Neutrophil (primary cell): Measurements from ENCODE around the gene LDB2.

Experiments used
- H3K27ac ChIP-seq: fragments of 200-600 bp; sonication (generic); 2 replicates; pipeline ENCODE4 v1.5.1; 2016; ENCODE audit warnings: mild to moderate bottlenecking, moderate library complexity
- H3K27me3 ChIP-seq: fragments of 200-600 bp; sonication (generic); 2 replicates; pipeline ENCODE4 v1.6.0; 2016; ENCODE audit warnings: mild to moderate bottlenecking
- H3K36me3 ChIP-seq: fragments of 200-600 bp; sonication (generic); 2 replicates; pipeline ENCODE4 v1.5.1; 2017
- H3K4me1 ChIP-seq, 2 experiments: fragments of 200-600 bp in 1 of 2; sonication (generic) in 1 of 2; 1 replicate in 1 of 2; 2 replicates in 1 of 2; pipeline versions ENCODE4 v1.5.1 to v1.6.1; 2013 to 2016; ENCODE audit warnings: low read depth in 1 of 2, low read length in 1 of 2, mild to moderate bottlenecking in 1 of 2, moderate library complexity in 1 of 2; ENCODE audit not compliant: control insufficient read depth in 1 of 2, insufficient read depth in 1 of 2
- H3K4me3 ChIP-seq, 2 experiments: fragments of 200-600 bp in 1 of 2; sonication (generic) in 1 of 2; 1 replicate in 1 of 2; 2 replicates in 1 of 2; pipeline ENCODE4 v1.5.1; 2013 to 2016; ENCODE audit warnings: low read depth in 1 of 2, low read length in 1 of 2, mild to moderate bottlenecking in 1 of 2, moderate library complexity in 1 of 2
- H3K9me3 ChIP-seq: fragments of 200-600 bp; sonication (generic); 2 replicates; pipeline ENCODE4 v1.5.1; 2016
- CTCF ChIP-seq: fragments of 200-600 bp; sonication (generic); IDR thresholded peaks from 2 replicates; pipeline ENCODE4 v1.5.1; 2016; ENCODE audit warnings: antibody characterized with exemption

Gene LDB2

GRCh38 chr4:16598597-16599206 is 299.7 kb downstream of the LDB2 start:
- no peaks in the 10 kb centered on the region for H3K4me1 ChIP-seq
- TF ChIP-seq CTCF: no peak
- H3K9me3 ChIP-seq: no peaks in the 10 kb centered on the region
- H3K36me3 ChIP-seq: no peaks in the 10 kb centered on the region
- H3K27ac ChIP-seq: no peak overlapping the region
- H3K27me3 ChIP-seq: no peaks in the 10 kb centered on the region
- H3K4me3 ChIP-seq: no peak overlapping the region

- H3K27me3 ChIP-seq: no peaks in the 10 kb centered on the region
- no peak for TF ChIP-seq CTCF
- H3K36me3 ChIP-seq: no peaks in the 10 kb centered on the region
- no peak overlapping the region for H3K27ac ChIP-seq
- H3K9me3 ChIP-seq: no peaks in the 10 kb centered on the region
- H3K4me1 ChIP-seq: no peaks in the 10 kb centered on the region
- no peak overlapping the region for H3K4me3 ChIP-seq
Measured at GRCh38 chr4:16597845-16598596, 300.4 kb downstream of the LDB2 start.

- TF ChIP-seq CTCF: no peak
- H3K36me3 ChIP-seq: no peaks in the 10 kb centered on the region
- no peak overlapping the region for H3K4me3 ChIP-seq
- H3K4me1 ChIP-seq: no peaks in the 10 kb centered on the region
- no peaks in the 10 kb centered on the region for H3K27me3 ChIP-seq
- no peak overlapping the region for H3K27ac ChIP-seq
- H3K9me3 ChIP-seq: no peaks in the 10 kb centered on the region
Measured at GRCh38 chr4:16597443-16597842, 301.0 kb downstream of the LDB2 start.

GRCh38 chr4:16596267-16596666 is 302.2 kb downstream of the LDB2 start:
- no peaks in the 10 kb centered on the region for H3K4me1 ChIP-seq
- H3K4me3 ChIP-seq: no peak overlapping the region
- no peaks in the 10 kb centered on the region for H3K36me3 ChIP-seq
- H3K27ac ChIP-seq: no peak overlapping the region
- no peaks in the 10 kb centered on the region for H3K27me3 ChIP-seq
- no peaks in the 10 kb centered on the region for H3K9me3 ChIP-seq
- no peak for TF ChIP-seq CTCF

- no peak overlapping the region for H3K4me3 ChIP-seq
- no peaks in the 10 kb centered on the region for H3K9me3 ChIP-seq
- H3K27me3 ChIP-seq: no peaks in the 10 kb centered on the region
- H3K36me3 ChIP-seq: no peaks in the 10 kb centered on the region
- TF ChIP-seq CTCF: no peak
- no peak overlapping the region for H3K27ac ChIP-seq
- H3K4me1 ChIP-seq: no peaks in the 10 kb centered on the region
Measured at GRCh38 chr4:16594128-16594527, 304.3 kb downstream of the LDB2 start.
